ENCODE results near the gene DNASE1L1. TPM values are rescaled to one million over a fixed set of nuclear protein-coding genes. Genes with fewer than 3 reads are reported as not detected.
"Not testable (repeated sequence)": the region's sequence is repeated elsewhere in the genome, so short reads cannot be mapped to it uniquely, and the experiment has no call there.

DNASE1L1 gene
- total RNA-seq, 1 experiment from 2014 or later: 46.1 TPM

DNA sequence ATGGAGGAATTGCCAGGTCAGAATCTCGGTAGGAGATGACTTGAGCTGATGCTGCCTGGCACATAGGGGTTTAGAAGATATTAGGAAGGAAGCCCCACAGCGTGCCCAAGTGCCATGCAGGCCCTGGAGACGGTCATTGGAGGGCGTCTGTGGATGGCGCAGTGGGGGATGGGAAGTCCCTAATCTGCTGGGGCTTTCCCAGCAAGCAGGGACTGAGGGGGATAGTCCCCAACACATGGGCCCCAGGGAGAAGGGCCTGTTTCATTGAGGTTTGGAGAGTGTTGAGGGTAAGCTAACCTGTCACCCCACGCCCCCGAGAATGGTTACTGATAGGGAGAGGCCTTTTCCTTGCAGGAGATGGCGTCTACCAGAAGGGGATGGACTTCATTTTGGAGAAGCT is 10.1 kb upstream of the DNASE1L1 start:
- in situ Hi-C loops (cut with HindIII; ENCODE audit: low pct_unique_long_range_greater_than_20kb, low sequenced_read_pairs): no loop called here
- DNase-seq (ENCODE audit: low read depth): no peak

DNA sequence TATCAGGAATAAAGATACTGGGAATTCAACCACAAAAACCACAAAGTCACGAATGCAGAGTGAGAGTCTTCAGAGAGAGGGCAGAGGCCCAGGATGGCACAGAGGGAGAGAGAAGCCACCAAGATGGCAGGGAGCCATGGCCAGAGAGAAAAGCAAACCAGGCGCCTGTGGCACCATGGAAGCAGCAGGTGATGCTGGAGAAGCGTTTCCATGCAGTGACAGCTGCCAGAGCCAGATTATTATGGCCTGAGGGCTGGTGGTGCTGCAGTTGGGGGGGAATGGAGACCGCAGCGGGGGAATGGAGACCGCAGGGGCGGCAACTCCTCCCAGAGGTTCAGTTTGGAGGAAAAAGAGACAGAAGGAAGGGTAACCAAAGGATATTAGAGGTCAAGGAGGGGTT is 8.1 kb upstream of the DNASE1L1 start:
- no peak for DNase-seq (ENCODE audit: low read depth)
- in situ Hi-C loops (cut with HindIII; ENCODE audit: low pct_unique_long_range_greater_than_20kb, low sequenced_read_pairs): no loop called here

DNA sequence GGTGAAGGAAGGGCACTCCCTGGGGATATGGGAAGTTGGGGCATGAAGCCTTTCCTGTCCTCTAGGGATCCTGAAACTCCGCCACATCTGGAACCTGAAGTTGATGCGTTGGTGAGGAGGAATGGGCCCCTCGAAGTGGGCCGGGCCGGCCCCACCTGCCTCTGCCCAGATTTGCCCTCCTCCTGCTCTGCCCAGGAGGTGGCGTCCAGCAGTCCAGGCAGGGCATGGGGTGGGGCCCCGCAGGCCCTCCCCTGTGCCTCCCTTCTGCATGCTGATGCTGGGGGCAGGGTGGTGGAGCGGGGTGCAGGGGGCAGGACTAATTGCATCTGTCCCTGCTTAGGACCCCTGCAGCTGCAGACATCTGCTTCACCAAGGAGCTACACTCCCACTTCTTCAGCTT is 4.1 kb upstream of the DNASE1L1 start:
- no peak for DNase-seq (ENCODE audit: low read depth)
- in situ Hi-C loops (cut with HindIII; ENCODE audit: low pct_unique_long_range_greater_than_20kb, low sequenced_read_pairs): no loop called here

DNA sequence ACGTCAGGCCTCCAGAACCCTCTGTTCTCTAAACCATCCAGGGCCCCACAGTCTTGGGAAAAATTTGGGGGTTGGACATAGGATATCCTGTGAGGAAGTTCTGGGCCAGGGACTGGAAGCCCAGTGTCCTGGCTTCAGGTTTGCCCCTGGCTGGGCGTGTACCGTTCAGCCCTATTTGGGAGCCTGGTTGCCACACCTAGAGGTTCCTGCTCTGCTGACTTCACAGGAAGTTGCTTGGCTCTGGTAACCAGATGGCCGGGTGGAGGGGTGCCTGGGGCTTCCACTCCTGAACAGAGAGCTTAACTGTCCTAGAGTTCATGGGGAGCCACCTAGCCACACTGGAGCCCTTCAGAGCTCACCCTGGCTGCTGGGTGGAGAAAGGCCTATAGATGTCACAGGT is 3.4 kb upstream of the DNASE1L1 start:
- in situ Hi-C loops (cut with HindIII; ENCODE audit: low pct_unique_long_range_greater_than_20kb, low sequenced_read_pairs): no loop called here
- DNase-seq (ENCODE audit: low read depth): no peak

DNA sequence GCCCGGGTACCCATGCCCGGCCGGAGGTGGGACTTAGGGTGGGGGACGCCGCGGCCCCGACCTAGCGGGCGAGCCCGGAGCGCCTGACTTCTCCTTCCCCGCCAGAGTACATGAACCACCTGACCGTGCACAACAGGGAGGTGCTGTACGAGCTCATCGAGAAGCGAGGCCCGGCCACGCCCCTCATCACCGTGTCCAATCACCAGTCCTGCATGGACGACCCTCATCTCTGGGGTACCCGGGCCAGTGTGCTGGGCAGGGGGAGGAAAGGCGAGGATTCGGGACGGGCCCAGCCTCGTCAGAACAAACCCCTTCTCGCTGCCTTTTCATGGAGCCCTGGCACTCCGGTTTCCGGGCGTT is 2.9 kb upstream of the DNASE1L1 start:
- peak; percentile 61 for DNase-seq (ENCODE audit: low read depth)
- in situ Hi-C loops (cut with HindIII; ENCODE audit: low pct_unique_long_range_greater_than_20kb, low sequenced_read_pairs): no loop called here

DNA sequence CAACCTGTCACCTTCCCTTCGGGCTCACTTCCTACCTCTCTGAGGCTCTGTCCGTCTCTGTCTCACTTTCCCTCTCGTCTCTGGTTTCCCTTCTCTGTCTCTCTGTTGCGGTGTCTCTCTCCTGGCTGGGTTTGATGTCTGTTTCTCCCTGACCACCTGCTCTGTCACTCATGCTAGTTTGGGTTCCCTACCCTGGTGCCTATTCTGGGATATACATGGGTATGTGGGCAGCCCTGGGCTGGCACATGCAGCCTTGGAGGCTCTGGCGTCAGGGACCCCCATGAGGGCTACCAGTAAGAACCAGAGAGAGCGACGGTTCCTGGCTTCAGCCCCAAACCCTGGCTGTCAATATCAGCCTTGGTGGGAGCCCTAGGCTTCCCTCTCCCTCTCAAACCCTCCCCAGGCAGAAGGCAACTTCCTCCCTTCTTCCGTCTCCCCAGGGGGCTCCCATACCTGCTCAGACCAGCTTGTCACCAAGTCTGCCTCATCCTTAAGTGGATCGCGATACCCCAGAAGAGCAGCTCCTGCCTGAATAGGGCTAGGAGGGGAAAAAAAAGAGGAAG is 314 bp downstream of the DNASE1L1 start:
- in situ Hi-C loops (cut with HindIII; ENCODE audit: low pct_unique_long_range_greater_than_20kb, low sequenced_read_pairs): no loop called here
- DNase-seq (ENCODE audit: low read depth): no peak

DNA sequence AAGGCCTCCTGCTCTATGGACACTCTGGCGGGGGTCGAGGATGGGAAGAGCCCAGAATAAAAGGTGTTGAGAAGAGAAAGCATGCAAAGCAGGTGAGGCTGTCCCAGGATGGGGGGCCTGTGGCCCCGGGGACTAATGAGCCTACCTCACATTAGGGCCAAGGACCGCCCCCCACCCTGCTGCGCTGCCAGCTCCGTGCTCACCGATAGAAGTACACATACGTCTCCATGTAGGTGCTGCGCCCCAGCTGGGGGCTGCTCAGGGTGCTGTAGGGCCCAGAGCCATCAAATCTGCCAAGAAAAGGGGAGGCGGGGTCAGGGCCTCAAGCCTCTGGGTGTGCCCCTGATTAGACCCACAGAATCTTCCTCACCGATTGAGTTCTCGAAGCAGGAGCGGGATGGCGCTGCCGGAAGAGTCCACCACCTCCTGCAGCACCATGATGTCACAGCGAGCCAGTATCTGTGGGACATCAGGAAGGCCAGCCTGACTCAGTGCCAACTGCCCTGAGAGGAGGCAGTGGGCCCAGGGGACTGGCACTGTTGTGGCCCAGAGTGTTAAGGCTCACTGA is 4.3 kb downstream of the DNASE1L1 start:
- in situ Hi-C loops (cut with HindIII; ENCODE audit: low pct_unique_long_range_greater_than_20kb, low sequenced_read_pairs): no loop called here
- DNase-seq (ENCODE audit: low read depth): no peak

DNA sequence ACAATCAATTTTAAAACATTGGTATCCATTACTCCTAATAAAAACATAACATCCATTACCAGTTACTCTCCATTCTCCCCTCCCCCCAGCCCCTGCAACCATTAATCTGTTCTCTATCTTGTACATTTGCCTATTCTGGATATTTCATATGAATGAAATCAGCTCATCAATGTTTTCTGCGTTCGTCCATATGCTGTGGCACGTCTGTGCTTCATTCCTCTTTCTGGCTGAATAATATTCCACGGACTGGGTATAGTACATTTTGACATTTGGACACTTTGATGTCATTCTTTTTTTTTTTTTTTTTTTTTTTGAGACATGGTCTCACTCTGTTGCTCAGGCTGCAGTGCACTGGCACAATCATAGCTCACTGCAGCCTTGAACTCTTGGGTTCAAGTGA is 5.2 kb downstream of the DNASE1L1 start:
- DNase-seq (ENCODE audit: low read depth): no peak
- in situ Hi-C loops (cut with HindIII; ENCODE audit: low pct_unique_long_range_greater_than_20kb, low sequenced_read_pairs): no loop called here

DNA sequence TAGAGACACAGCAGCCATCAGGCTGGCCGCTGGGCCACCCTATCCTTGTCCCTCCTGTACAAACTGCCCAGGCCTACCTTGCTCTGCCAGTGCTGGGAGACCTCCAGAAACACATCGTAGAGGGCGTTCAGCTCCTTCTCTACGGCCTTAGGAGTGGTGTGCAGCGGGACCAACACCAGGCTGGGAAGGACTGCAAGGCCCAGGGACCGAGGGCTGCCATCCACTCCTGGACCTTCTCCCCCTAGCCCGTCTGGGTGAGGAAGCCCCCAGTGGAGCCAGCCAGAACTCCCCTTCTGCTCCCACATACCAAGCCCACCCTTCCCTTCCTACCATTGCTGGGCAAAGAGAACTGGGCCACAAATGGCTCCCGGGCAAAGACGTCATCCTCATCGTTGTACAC is 5.9 kb downstream of the DNASE1L1 start:
- in situ Hi-C loops (cut with HindIII; ENCODE audit: low pct_unique_long_range_greater_than_20kb, low sequenced_read_pairs): no loop called here

DNA sequence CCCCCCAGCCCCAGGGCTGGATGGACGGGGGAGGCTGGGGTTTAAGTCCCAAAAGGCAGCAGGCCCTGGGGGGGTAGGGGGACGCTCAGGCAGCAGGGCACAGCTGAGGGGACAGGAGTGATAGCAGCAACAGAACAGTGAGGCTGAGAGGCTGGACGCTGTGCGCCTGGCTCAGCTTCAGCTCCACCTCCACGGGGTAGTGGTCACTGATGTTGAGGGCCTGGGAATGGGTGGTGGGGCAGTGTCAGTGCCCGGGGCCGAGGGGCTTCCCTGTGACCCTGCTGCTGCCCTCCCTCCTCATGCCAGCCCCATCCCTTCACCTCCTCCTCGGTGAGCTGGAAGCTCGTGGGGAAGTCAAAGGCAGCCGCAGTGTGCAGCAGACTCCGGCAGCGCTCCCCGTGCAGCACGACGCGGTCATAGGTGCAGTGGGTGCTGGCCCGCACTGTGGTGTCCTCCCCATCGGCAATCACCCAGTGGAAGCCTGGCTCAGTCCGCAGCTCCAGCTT is 6.4 kb downstream of the DNASE1L1 start:
- DNase-seq (ENCODE audit: low read depth): no peak
- in situ Hi-C loops (cut with HindIII; ENCODE audit: low pct_unique_long_range_greater_than_20kb, low sequenced_read_pairs): no loop called here

More for the DNA sequence above, 5.9 kb downstream of the DNASE1L1 start:
- DNase-seq (ENCODE audit: low read depth): no peak

DNA sequence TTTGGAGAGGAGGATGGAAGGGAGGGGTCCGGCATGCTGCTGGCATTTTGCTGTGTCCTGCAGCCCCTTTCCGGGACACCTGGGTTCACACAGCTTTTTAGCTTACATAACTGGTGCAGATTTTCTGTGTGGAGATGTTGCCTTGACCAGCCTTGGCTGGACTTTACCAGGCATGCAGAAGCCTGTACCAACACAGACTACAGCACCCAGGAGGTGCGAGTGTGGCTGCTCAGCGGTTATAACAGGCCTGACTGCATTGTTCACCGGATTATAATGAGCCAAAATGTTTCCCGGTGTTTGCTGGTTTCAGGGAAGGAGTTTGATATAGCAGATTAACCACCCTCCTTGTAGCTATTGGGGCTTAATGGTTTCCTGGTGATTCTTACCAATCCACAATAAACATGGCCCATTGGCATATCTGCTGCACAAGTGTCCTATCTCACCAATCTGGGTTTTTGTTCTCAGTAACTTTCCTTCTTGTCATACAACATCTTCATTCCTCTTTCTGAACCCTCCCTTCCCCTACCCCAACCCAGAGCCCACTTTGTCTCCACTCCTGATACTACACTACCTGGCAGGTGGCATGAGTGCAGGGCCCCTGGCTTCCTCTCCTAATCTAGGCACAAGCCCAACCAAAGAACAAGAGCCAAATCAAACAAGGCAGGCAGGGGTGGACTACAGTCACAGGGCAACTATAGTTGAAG is 7.0 kb downstream of the DNASE1L1 start:
- no peak for DNase-seq (ENCODE audit: low read depth)
- in situ Hi-C loops (cut with HindIII; ENCODE audit: low pct_unique_long_range_greater_than_20kb, low sequenced_read_pairs): no loop called here

DNA sequence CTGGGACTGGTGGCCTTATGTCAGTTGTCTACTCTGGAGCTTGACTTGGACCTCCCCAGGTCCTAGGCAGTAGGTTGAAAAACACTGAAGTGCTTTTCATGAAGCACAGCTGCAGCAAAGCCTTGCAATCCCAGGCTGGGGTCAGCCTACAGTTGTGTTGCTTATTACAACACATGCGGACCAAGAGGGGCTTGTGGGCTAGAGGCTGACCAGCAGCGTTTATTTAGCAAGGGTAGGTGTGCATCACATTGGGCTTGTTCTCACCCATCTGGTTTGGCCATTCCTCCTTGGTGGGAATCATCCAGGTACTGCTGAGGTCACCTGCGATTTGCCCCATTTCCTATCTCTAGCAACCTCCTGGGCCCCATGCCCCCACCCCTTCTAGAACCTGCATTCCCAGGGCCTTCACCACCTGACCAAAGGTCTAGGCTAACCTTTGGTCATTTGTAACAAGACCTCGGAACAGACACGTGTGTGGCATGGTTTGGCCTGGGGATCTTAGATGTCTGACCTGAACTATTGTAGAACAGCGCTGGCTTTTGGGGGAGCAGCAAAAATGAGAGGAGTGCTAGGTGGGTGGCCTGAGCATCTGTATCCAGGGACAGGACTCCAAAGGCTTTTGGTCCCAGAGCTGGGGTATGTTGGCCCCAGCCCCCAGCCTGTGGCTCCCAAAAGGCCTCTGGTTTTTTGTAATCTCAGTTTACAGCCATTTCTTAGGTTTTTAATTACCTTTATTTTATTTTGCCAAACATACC is 7.8 kb downstream of the DNASE1L1 start:
- in situ Hi-C loops (cut with HindIII; ENCODE audit: low pct_unique_long_range_greater_than_20kb, low sequenced_read_pairs): no loop called here
- no peak for DNase-seq (ENCODE audit: low read depth)

DNA sequence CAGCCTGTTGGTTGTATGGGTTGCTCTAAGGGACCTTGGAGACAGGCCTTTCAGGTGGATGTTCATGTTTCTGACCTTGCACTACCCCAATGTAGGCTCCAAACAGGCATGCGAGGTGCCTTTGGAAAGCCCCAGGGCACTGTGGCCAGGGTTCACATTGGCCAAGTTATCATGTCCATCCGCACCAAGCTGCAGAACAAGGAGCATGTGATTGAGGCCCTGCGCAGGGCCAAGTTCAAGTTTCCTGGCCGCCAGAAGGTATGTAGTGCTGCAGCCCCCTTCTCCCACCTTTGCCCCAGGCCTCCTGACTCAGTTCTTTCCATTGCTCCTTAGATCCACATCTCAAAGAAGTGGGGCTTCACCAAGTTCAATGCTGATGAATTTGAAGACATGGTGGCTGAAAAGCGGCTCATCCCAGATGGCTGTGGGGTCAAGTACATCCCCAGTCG is 8.7 kb downstream of the DNASE1L1 start:
- in situ Hi-C loops (cut with HindIII; ENCODE audit: low pct_unique_long_range_greater_than_20kb, low sequenced_read_pairs); DNase-seq (ENCODE audit: low read depth): not testable (repeated sequence)

DNA sequence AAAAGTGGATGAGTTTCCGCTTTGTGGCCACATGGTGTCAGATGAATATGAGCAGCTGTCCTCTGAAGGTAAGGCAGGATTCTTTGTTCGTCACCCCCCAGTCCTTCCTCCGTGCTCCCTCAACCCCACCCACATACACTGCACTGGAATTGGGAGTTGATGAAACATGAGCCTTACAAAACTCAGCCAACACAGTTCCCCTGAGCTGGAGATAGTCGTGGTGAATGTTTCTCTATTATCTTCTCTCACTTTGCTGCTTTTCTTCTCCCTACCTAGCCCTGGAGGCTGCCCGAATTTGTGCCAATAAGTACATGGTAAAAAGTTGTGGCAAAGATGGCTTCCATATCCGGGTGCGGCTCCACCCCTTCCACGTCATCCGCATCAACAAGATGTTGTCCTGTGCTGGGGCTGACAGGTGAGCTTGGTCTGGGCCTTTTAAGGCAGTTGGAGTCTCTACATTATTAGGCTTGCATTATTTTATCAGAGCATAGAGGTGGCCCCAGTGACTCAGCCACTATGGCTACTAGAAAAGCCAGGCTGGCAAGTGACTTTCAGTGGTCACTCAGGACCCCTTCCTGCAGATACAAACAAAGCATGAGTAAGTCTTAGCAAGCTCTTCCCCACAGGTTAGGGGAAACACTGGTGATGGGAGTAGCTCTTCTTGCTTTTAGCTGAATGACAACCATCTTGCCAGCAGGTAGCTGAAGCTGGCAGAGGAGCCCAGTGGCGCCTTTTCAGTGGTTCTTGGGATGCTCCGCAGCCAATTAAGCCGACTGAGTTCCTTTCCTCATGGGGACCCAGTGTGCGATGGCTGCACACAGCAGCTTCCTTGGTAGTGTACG is 9.3 kb downstream of the DNASE1L1 start:
- in situ Hi-C loops (cut with HindIII; ENCODE audit: low pct_unique_long_range_greater_than_20kb, low sequenced_read_pairs): no loop called here
- DNase-seq (ENCODE audit: low read depth): no peak

DNA sequence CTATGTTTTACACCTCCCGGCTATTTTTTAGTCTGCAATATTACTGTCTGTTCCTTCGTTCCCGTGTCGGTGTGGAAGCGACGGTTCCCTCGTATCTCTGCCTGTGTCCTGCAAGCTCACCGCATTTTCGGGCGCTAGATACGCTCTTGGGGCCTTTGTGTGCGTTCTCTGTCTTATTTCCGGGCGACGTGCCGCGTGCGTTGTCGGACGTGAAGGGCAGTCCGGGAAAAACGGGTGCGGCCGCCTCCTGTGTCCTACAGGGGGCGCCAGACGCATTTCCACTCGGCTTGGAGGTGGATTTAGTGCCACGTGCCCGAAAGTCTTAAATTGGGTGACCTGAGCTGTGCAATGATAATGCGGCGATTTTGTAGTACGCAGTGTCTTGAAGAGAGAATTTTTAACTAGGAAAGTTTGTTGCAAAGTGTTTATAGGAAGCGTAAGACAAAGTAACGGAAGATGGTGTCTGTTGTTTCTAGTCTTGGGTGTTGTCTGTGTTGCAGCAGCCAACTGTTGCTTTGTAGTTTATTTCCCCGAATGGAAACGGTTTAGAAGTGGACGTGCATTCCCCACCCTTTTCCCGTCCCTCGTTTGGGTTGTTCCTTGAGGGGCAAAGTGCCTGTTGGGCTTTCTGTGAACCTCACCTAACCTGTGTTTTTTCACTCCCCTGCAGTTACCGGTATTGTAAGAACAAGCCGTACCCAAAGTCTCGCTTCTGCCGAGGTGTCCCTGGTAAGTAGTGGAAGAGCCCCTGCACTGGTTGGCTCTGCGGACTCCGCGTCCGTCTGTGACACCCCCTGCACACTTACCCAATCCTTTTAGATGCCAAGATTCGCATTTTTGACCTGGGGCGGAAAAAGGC is 10.2 kb downstream of the DNASE1L1 start:
- peak; percentile 77 for DNase-seq (ENCODE audit: low read depth)
- in situ Hi-C loops (cut with HindIII; ENCODE audit: low pct_unique_long_range_greater_than_20kb, low sequenced_read_pairs): no loop called here

DNA sequence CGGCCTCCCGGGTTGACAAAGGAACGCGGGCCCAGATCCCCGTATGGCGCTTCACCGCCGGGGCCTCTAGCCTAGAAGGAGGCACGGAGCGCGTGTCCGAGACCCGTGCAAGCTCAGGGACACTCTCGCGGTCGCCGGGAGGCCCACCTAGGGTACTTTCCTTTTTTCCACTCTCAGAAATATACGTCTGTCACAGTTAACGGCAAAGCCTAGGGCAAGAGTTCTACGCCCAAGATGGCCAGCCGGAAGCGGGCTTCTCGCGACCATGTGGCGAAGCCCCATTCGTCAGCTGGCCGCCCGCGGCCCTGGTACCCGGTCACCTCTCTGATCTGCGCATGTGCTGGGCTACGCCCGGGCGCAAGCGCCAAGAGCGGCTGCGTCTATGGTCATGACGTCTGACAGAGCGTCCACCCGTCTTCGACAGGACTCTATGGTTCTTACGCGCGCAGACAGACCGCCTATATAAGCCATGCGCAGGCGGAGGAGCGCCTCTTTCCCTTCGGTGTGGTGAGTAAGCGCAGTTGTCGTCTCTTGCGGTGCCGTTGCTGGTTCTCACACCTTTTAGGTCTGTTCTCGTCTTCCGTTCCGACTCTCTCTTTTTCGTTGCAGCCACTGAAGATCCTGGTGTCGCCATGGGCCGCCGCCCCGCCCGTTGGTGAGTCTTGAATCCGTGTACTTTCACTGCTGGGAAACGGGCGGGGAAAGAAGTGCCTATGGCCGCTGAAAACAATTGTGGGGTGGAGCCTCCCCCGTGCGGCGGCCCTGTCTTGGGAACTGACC is 11.0 kb downstream of the DNASE1L1 start, which contains the start of gene RPL10:
RPL10 (plus strand) TSS at position 490 of the 780 bp plus-strand sequence; CDS start at position 633, 143 bp downstream.
- in situ Hi-C loops (cut with HindIII; ENCODE audit: low pct_unique_long_range_greater_than_20kb, low sequenced_read_pairs): no loop called here
- peak; percentile 89 for DNase-seq (ENCODE audit: low read depth)

All from Caki2 (cell line).